Lower lobe of right lung (tissue), 2 donors: ENCODE results near the gene RIMS4. TPM values are rescaled to one million over a fixed set of nuclear protein-coding genes. Genes with fewer than 3 reads are reported as not detected.

Experiments used
- ATAC-seq, 2 donors: fragments of 200-7000 bp; cut with Tn5 transposase; one replicate each; pipeline ENCODE4 v1.9.1; 2020 to 2022; ENCODE audit warnings: mild to moderate bottlenecking in 2 of 2, moderate library complexity in 2 of 2
- DNase-seq: peaks from one replicate; pipeline ENCODE4 v3.0.0-alpha.2; 2020
- H3K27ac ChIP-seq: fragments of 200-600 bp; one replicate; pipeline ENCODE4 v1.8.0; 2022
- H3K27me3 ChIP-seq: fragments of 200-600 bp; one replicate; pipeline ENCODE4 v1.8.0; 2022; ENCODE audit warnings: low read depth
- H3K36me3 ChIP-seq: fragments of 200-600 bp; one replicate; pipeline ENCODE4 v1.8.0; 2022; ENCODE audit warnings: mild to moderate bottlenecking
- H3K4me1 ChIP-seq: fragments of 200-600 bp; one replicate; pipeline ENCODE4 v1.8.0; 2022
- H3K4me3 ChIP-seq: fragments of 200-600 bp; one replicate; pipeline ENCODE4 v1.8.0; 2022; ENCODE audit warnings: mild to moderate bottlenecking
- H3K9me3 ChIP-seq: fragments of 200-600 bp; one replicate; pipeline ENCODE4 v1.8.0; 2022
- intact Hi-C: fragments of 100-400 bp; cut with DNase I; formaldehyde crosslinking; loops from one replicate; pipeline ENCODE4 v1.11.0; 2022
- total RNA-seq: library from RNA; stranded (reverse); fragmentation: NEBNext Ultra II Directional; extraction: Animal tissue kit (Norgen Biotek cat#: 25700); gene quantifications from one replicate; pipeline ENCODE4 v1.2.1, GENCODE V29; 2021
- TF ChIP-seq, protein P1 (sequence below): fragments of 200-600 bp; IDR thresholded peaks from one replicate; pipeline ENCODE4 v1.8.0; 2022; ENCODE audit warnings: antibody characterized with exemption, mild to moderate bottlenecking
- donor health status: DM: no; HTN: yes; CAD: no; lungs with severe emphysema.

Gene RIMS4
- total RNA-seq, 1 donor from 2014 or later, result 3.5 TPM

DNA sequence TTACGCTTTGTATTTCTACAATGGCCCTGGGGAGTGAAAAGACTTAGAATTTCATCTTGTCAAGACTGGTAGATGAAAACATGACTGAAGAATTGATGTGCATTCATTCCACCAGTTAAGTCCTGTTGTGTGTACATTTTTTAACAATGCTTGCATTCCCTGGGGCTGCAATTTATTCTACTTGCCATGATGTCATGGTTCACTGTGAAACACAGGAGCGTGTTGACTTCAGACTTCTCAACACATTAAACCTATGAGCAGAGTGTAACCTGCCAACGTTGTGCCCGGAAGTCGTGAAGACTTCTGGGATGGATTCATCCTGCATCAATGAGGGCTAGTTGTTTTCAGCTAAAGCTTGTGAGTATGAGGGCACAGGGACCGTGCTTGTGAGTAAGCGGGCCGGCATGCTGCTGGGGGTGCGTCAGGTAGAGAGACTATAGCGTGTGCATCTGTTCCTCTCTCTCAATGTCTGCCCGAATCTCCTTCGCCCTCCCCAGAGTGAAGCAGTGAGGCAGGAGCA is 26.3 kb upstream of the RIMS4 start:
- H3K4me1 ChIP-seq, result no peaks in the 10 kb centered on the region
- intact Hi-C loops, result no loop called here
- no peaks in the 10 kb centered on the region for H3K9me3 ChIP-seq
- H3K27ac ChIP-seq, result no peak overlapping the region
- ATAC-seq (no peak), DNase-seq (no peak)
- TF ChIP-seq, protein P1, sequence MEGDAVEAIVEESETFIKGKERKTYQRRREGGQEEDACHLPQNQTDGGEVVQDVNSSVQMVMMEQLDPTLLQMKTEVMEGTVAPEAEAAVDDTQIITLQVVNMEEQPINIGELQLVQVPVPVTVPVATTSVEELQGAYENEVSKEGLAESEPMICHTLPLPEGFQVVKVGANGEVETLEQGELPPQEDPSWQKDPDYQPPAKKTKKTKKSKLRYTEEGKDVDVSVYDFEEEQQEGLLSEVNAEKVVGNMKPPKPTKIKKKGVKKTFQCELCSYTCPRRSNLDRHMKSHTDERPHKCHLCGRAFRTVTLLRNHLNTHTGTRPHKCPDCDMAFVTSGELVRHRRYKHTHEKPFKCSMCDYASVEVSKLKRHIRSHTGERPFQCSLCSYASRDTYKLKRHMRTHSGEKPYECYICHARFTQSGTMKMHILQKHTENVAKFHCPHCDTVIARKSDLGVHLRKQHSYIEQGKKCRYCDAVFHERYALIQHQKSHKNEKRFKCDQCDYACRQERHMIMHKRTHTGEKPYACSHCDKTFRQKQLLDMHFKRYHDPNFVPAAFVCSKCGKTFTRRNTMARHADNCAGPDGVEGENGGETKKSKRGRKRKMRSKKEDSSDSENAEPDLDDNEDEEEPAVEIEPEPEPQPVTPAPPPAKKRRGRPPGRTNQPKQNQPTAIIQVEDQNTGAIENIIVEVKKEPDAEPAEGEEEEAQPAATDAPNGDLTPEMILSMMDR, result no peak
- no peak overlapping the region for H3K4me3 ChIP-seq
- peaks cover 10% of the 10 kb centered on the region for H3K27me3 ChIP-seq
- H3K36me3 ChIP-seq, result no peaks in the 10 kb centered on the region

DNA sequence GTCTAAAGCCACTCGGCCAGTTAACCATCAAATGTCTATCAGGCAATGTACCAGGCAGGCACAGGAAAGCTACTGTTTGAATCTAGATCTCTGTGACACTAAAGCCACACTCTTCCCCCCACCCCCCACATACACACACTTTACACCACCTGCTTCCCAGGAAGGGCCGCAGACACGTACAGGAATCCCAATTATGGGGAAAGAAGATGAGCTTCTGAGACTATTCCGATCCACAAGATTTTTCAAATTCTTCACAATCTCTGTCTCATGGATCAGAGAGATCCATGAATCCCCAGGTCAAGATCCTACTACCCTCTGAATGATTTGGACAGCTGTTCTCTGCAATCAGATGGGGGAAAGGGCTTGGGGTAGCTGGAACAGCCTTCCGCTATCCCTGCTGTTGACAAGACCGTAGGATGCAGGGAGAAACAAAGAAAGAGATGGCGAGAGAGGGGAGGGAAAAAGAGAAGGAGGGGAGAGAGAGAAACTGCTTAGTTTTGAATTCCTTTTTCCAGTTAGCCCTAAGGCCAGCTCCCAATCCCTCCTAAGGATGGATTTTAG is 25.4 kb upstream of the RIMS4 start:
- ATAC-seq, result no peak
- TF ChIP-seq, protein P1, result no peak

DNA sequence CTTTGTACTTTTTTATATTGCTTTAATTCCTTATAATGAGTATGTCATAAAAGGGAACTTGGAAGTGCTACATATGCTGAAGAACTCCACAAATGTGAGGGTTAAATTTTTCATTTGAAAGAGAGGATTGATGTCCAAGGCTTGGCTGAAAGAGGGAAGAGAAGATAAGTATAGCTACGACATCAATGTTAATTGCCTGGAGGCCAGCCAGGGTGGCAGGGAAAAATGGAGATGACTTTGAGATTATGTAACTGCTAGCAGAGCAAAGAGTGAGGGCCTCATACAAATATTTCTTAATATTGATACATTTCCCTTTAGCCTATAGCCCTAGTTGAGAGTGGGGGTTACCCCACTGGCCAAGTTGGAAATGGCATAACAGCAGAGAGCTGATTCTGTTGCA is 24.8 kb upstream of the RIMS4 start:
- Histone ChIP-seq H3K9me3 (no peaks in the 10 kb centered on the region), H3K36me3 (no peaks in the 10 kb centered on the region), H3K27me3 (peaks cover 10% of the 10 kb centered on the region), H3K27ac (no peak overlapping the region), H3K4me1 (no peaks in the 10 kb centered on the region), H3K4me3 (no peak overlapping the region)
- DNase-seq (no peak), ATAC-seq (no peak)
- intact Hi-C loops, result no loop called here
- TF ChIP-seq, protein P1, result no peak

More for the DNA sequence above, 25.4 kb upstream of the RIMS4 start:
- H3K36me3 ChIP-seq, result no peaks in the 10 kb centered on the region
- H3K4me3 ChIP-seq, result no peak overlapping the region
- H3K4me1 ChIP-seq, result no peaks in the 10 kb centered on the region
- intact Hi-C loops, result no loop called here
- H3K27me3 ChIP-seq, result peaks cover 10% of the 10 kb centered on the region
- no peaks in the 10 kb centered on the region for H3K9me3 ChIP-seq
- no peak for DNase-seq
- H3K27ac ChIP-seq, result no peak overlapping the region

DNA sequence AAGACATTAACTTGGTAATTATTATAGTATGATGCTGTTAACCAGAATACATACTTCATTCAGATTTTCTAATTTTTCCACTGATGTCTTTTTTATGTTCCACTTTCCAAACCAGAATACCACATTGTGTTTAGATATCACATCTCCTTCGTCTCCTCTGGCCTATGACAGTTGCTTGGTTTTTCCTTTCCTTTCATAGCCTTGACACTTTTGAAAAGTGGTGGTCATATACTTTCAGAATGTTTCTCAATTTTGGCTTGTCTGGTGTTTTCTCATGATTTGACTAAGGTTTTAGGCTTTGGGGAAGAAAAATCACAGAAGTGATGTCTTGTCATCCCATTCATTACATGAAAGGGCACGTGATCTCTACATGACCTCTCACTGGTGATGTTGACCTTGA is 24.3 kb upstream of the RIMS4 start:
- no peak overlapping the region for H3K27ac ChIP-seq
- no peak overlapping the region for H3K4me3 ChIP-seq
- H3K36me3 ChIP-seq, result no peaks in the 10 kb centered on the region
- TF ChIP-seq, protein P1, result no peak
- H3K4me1 ChIP-seq, result no peaks in the 10 kb centered on the region
- intact Hi-C loops, result no loop called here
- no peak for ATAC-seq
- peaks cover 10% of the 10 kb centered on the region for H3K27me3 ChIP-seq
- no peak for DNase-seq
- no peaks in the 10 kb centered on the region for H3K9me3 ChIP-seq

DNA sequence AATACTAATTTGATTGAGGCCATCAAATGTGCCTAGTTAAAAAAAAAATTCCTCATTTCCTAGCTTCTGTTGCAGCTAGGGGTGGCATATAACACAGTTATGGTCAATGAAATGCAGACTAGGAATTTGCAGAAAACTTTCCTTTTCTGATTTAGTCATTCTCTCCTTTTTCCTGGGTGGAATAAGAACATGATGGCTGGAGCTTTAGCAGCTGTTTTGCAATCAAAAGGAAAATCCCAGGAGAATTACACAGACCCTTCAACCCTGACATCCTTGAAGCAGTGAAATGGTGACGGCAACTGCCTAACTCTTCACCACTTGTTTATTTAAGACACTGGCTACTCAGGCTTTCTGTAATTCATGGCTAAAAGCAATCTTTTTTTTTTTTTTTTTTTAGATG is 23.1 kb upstream of the RIMS4 start:
- Histone ChIP-seq H3K27ac (no peak overlapping the region), H3K4me1 (no peaks in the 10 kb centered on the region), H3K9me3 (no peaks in the 10 kb centered on the region), H3K36me3 (no peaks in the 10 kb centered on the region), H3K27me3 (peaks cover 2% of the 10 kb centered on the region), H3K4me3 (no peak overlapping the region)
- TF ChIP-seq, protein P1, result no peak
- DNase-seq (no peak), ATAC-seq (no peak)
- intact Hi-C loops, result no loop called here
